Stomach (tissue), 9 donors: Measurements from ENCODE around the gene HLA-DRB5. TPM values are rescaled to one million over a fixed set of nuclear protein-coding genes. Genes with fewer than 3 reads are reported as not detected.

Source experiments
- DNase-seq, 2 donors: peaks; one replicate each; pipeline versions ENCODE4 v3.0.0 to v3.0.0-alpha.2; 2013 to 2019
- H3K27ac ChIP-seq, 5 donors: fragments of 200-600 bp in 4 of 5; sonication (generic) in 4 of 5; one replicate each; pipeline ENCODE4 v1.5.1; 2013 to 2019; ENCODE audit warnings: mild to moderate bottlenecking in 1 of 5, moderate library complexity in 1 of 5
- H3K27me3 ChIP-seq, 3 donors: fragments of 200-600 bp; sonication (generic); one replicate each; pipeline ENCODE4 v1.5.1; 2017 to 2019; ENCODE audit warnings: mixed run types in 1 of 3
- H3K36me3 ChIP-seq, 4 donors: fragments of 200-600 bp; sonication (generic); 1 replicate in 3 of 4; 2 replicates in 1 of 4; pipeline ENCODE4 v1.5.1; 2016 to 2019
- H3K4me1 ChIP-seq, 4 donors: fragments of 200-600 bp; sonication (generic); one replicate each; pipeline ENCODE4 v1.5.1; 2016 to 2019
- H3K4me3 ChIP-seq, 4 donors: fragments of 200-600 bp; sonication (generic) in 3 of 4; one replicate each; pipeline ENCODE4 v1.5.1; 2016 to 2019; ENCODE audit warnings: mild to moderate bottlenecking in 1 of 4
- H3K9me3 ChIP-seq, 4 donors: fragments of 200-600 bp; sonication (generic); one replicate each; pipeline ENCODE4 v1.5.1; 2016 to 2019
- CTCF ChIP-seq, 7 experiments: fragments of 450-650 bp in 4 of 7; fragments of 200-600 bp in 3 of 7; sonication (generic) in 3 of 7; IDR thresholded peaks; one replicate each; pipeline ENCODE4 v1.5.1; 2016 to 2019; ENCODE audit warnings: antibody characterized with exemption in 7 of 7, control low read depth in 2 of 7, mild to moderate bottlenecking in 1 of 7
- EP300 ChIP-seq: sonication (generic); formaldehyde crosslinking; IDR thresholded peaks from one replicate; pipeline ENCODE4 v1.6.1; 2017; ENCODE audit warnings: antibody characterized with exemption
- POLR2A ChIP-seq, 4 donors: fragments of 450-650 bp; IDR thresholded peaks; one replicate each; pipeline ENCODE4 v1.6.1; 2016; ENCODE audit warnings: antibody characterized with exemption in 4 of 4, control low read depth in 2 of 4, mild to moderate bottlenecking in 1 of 4, moderate library complexity in 1 of 4
- POLR2AphosphoS5 ChIP-seq, 3 donors: sonication (generic); formaldehyde crosslinking; IDR thresholded peaks; one replicate each; pipeline ENCODE4 v1.6.1; 2016; ENCODE audit warnings: antibody characterized with exemption in 3 of 3
- WGBS, 5 donors: extraction: QIAGEN DNeasy Blood & Tissue Kit in 3 of 5; methylation state at CpG; one replicate each; pipeline versions ENCODE4 v1.1.5 to v1.1.7; 2013 to 2018; 5-methylcytosine and 5-hydroxymethylcytosine counted together
- intact Hi-C: fragments of 100-400 bp; cut with DNase I; formaldehyde crosslinking; loops from one replicate; pipeline ENCODE4 v1.15.1; 2023; ENCODE audit warnings: low total_unique reads
- polyA plus RNA-seq, 3 donors: library from polyadenylated mRNA; stranded (reverse); fragments of 200-250 nt; gene quantifications; one replicate each; pipeline ENCODE4 v1.2.3, GENCODE V29; 2013
- total RNA-seq, 5 donors: library from RNA; depleted of rRNA; stranded (reverse); fragments of >200 nt; gene quantifications; one replicate each; pipeline versions ENCODE4 v1.1.0 to v1.2.3, GENCODE V29; 2014 to 2016
- donor health status: healthy with polysubstance abuse.
- donor health status: Bipolar disorder and iron deficiency.
- donor health status: healthy.

The HLA-DRB5 gene
- total and polyA plus RNA-seq, 8 donors = 0.37 to 39.1 (median 3.6) TPM; not detected in 3

GRCh38 chr6:32568561-32568960, 38.5 kb upstream of the HLA-DRB5 start:
- Histone ChIP-seq H3K4me3 (no peak overlapping the region), H3K27me3 (no peaks in the 10 kb centered on the region), H3K36me3 (no peaks in the 10 kb centered on the region), H3K9me3 (no peaks in the 10 kb centered on the region), H3K4me1 (no peaks in the 10 kb centered on the region), H3K27ac (no peak overlapping the region)
- TF ChIP-seq CTCF (IDR thresholded peaks at IDR 0.05) (no peak), POLR2A (IDR thresholded peaks at IDR 0.05) (no peak), EP300 (no peak), POLR2AphosphoS5 (IDR thresholded peaks at IDR 0.05) (no peak)
- WGBS, 5 donors = 0 to 67% (median 3%) methylated on average over 2 to 6 of the region's 6 CpGs
- intact Hi-C loops = no loop called here
- DNase-seq = no peak

GRCh38 chr6:32566957-32567356, 36.9 kb upstream of the HLA-DRB5 start:
- Histone ChIP-seq H3K27me3 (no peaks in the 10 kb centered on the region), H3K4me3 (no peak overlapping the region), H3K36me3 (no peaks in the 10 kb centered on the region), H3K27ac (no peak overlapping the region), H3K9me3 (no peaks in the 10 kb centered on the region), H3K4me1 (no peaks in the 10 kb centered on the region)
- WGBS, 5 donors = 47 to 57% (median 50%) methylated on average over 2 to 8 of the region's 8 CpGs
- TF ChIP-seq POLR2AphosphoS5 (IDR thresholded peaks at IDR 0.05) (no peak), CTCF (IDR thresholded peaks at IDR 0.05) (no peak), POLR2A (IDR thresholded peaks at IDR 0.05) (no peak), EP300 (no peak)
- intact Hi-C loops = no loop called here
- DNase-seq = no peak

GRCh38 chr6:32565511-32565910, 35.4 kb upstream of the HLA-DRB5 start:
- intact Hi-C loops = no loop called here
- Histone ChIP-seq H3K4me1 (no peaks in the 10 kb centered on the region), H3K27ac (no peak overlapping the region), H3K9me3 (no peaks in the 10 kb centered on the region), H3K4me3 (no peak overlapping the region), H3K36me3 (no peaks in the 10 kb centered on the region), H3K27me3 (no peaks in the 10 kb centered on the region)
- TF ChIP-seq CTCF (IDR thresholded peaks at IDR 0.05) (no peak), POLR2AphosphoS5 (IDR thresholded peaks at IDR 0.05) (no peak), POLR2A (IDR thresholded peaks at IDR 0.05) (no peak), EP300 (no peak)
- DNase-seq = no peak
- 93 to 100% methylated on average over 1 of the region's 1 CpG; no CpG with 5 or more reads in 3 of the 5 donors for WGBS, 5 donors

GRCh38 chr6:32562940-32563339, 32.9 kb upstream of the HLA-DRB5 start:
- no peaks in the 10 kb centered on the region for H3K27me3 ChIP-seq
- WGBS, 5 donors = 0 to 57% (median 35%) methylated on average over 1 to 2 of the region's 2 CpGs; no CpG with 5 or more reads in 2 of the 5 donors
- H3K27ac ChIP-seq = no peak overlapping the region
- H3K4me3 ChIP-seq = no peak overlapping the region
- no peak for TF ChIP-seq POLR2AphosphoS5 (IDR thresholded peaks at IDR 0.05)
- TF ChIP-seq CTCF (IDR thresholded peaks at IDR 0.05) = no peak
- TF ChIP-seq POLR2A (IDR thresholded peaks at IDR 0.05) = no peak
- no peak for TF ChIP-seq EP300
- DNase-seq = no peak
- intact Hi-C loops = no loop called here
- no peaks in the 10 kb centered on the region for H3K36me3 ChIP-seq
- H3K4me1 ChIP-seq = no peaks in the 10 kb centered on the region
- no peaks in the 10 kb centered on the region for H3K9me3 ChIP-seq
